ENCODE measurements around the gene INCENP.

DNA sequence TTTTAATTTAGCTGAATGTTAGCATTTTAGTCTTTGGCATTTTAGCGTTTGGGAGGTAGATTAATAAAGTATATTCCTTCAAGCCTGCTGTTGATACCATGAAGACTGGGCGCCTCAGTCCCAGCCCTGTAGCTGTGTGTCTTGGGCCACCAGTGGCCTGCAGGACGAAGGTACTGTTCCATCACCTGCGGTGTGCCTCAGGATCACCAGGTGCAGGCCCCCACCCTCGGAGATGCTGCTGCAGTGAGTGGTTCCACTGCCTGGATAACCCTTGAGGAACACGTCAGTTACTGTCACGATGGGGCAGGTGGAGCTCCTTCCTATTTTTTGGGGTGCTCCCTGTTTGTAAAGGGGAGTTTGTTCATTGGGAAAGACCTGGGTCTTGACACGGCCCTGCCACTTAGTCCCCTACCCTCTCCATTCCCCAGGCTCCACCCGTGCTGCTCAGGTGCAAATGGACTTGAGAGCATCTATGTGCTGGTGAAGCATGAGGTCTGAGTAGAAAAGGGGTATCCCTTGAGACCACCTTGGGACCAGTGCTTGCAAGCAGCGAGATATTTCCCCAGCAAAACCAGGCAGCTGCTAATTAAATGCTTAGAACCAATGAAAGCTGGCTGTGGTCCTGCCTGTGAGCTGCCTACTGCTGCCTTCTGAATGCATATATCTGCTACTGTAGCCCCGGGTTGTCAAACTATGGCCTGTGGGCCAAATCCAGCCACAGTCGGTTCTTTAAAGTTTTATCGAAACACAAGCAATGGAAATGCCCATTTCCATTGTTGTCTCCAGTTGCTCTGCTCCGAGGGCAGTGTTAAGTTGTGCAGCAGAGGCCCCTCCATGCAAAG lies 28.7 kb downstream of the INCENP start:
- TF ChIP-seq, protein P1, sequence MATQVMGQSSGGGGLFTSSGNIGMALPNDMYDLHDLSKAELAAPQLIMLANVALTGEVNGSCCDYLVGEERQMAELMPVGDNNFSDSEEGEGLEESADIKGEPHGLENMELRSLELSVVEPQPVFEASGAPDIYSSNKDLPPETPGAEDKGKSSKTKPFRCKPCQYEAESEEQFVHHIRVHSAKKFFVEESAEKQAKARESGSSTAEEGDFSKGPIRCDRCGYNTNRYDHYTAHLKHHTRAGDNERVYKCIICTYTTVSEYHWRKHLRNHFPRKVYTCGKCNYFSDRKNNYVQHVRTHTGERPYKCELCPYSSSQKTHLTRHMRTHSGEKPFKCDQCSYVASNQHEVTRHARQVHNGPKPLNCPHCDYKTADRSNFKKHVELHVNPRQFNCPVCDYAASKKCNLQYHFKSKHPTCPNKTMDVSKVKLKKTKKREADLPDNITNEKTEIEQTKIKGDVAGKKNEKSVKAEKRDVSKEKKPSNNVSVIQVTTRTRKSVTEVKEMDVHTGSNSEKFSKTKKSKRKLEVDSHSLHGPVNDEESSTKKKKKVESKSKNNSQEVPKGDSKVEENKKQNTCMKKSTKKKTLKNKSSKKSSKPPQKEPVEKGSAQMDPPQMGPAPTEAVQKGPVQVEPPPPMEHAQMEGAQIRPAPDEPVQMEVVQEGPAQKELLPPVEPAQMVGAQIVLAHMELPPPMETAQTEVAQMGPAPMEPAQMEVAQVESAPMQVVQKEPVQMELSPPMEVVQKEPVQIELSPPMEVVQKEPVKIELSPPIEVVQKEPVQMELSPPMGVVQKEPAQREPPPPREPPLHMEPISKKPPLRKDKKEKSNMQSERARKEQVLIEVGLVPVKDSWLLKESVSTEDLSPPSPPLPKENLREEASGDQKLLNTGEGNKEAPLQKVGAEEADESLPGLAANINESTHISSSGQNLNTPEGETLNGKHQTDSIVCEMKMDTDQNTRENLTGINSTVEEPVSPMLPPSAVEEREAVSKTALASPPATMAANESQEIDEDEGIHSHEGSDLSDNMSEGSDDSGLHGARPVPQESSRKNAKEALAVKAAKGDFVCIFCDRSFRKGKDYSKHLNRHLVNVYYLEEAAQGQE (IDR thresholded peaks at IDR 0.05): no peak
- no peak for TF ChIP-seq CTCF (IDR thresholded peaks at IDR 0.05; ENCODE audit: low read depth, low read length, missing input control)
- TF ChIP-seq TAF1 (conservative IDR thresholded peaks at IDR 0.05): no peak
- no peak for TF ChIP-seq FOXA1 (IDR thresholded peaks at IDR 0.05)
- TF ChIP-seq, protein P2, sequence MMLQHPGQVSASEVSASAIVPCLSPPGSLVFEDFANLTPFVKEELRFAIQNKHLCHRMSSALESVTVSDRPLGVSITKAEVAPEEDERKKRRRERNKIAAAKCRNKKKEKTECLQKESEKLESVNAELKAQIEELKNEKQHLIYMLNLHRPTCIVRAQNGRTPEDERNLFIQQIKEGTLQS (IDR thresholded peaks at IDR 0.05): no peak
- TF ChIP-seq JUND (IDR thresholded peaks at IDR 0.05): no peak
- TF ChIP-seq SP1 (IDR thresholded peaks at IDR 0.05): no peak
- TF ChIP-seq GABPA (IDR thresholded peaks at IDR 0.05 in 1 of 2, conservative IDR thresholded peaks at IDR 0.05 in 1 of 2): no peak
- TF ChIP-seq, protein P3, sequence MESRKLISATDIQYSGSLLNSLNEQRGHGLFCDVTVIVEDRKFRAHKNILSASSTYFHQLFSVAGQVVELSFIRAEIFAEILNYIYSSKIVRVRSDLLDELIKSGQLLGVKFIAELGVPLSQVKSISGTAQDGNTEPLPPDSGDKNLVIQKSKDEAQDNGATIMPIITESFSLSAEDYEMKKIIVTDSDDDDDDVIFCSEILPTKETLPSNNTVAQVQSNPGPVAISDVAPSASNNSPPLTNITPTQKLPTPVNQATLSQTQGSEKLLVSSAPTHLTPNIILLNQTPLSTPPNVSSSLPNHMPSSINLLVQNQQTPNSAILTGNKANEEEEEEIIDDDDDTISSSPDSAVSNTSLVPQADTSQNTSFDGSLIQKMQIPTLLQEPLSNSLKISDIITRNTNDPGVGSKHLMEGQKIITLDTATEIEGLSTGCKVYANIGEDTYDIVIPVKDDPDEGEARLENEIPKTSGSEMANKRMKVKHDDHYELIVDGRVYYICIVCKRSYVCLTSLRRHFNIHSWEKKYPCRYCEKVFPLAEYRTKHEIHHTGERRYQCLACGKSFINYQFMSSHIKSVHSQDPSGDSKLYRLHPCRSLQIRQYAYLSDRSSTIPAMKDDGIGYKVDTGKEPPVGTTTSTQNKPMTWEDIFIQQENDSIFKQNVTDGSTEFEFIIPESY (IDR thresholded peaks at IDR 0.05): no peak
- TF ChIP-seq YY1 (IDR thresholded peaks at IDR 0.05): no peak
- no peak for TF ChIP-seq RXRA (IDR thresholded peaks at IDR 0.05)
- TF ChIP-seq EGR1 (IDR thresholded peaks at IDR 0.05; ENCODE audit: low read depth in 2 of 2): no peak
- TF ChIP-seq, protein P4, sequence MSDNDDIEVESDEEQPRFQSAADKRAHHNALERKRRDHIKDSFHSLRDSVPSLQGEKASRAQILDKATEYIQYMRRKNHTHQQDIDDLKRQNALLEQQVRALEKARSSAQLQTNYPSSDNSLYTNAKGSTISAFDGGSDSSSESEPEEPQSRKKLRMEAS (IDR thresholded peaks at IDR 0.05): no peak
